ENCODE measurements around the gene CCDC34.
"Not testable (repeated sequence)": the region's sequence is repeated elsewhere in the genome, so short reads cannot be mapped to it uniquely, and the experiment has no call there.

The CCDC34 gene

DNA sequence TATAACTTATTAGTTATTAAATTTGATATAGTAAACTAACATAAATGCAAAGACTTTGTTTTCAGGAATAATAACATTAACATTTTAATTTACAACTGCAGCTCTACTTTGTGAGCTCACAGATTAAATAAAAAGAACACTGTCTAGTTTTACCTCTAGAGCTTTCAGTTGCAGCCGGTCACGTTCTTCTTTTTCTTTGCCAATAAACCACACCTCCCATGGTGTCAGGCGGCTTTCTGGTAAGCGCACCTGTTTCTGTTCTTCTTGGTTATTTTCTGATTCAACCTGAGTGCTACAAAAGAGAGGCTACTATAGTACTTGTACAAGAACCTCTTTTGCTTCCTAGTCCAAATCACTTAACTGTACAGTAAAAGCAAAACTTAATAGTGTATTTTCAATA is 5.8 kb downstream of the CCDC34 start:
- no peak overlapping the region for H3K4me3 Mint-ChIP-seq
- H3K4me1 Mint-ChIP-seq = peaks cover 4% of the 10 kb centered on the region
- H3K9me3 Mint-ChIP-seq = no peaks in the 10 kb centered on the region
- no peak for ATAC-seq
- no peaks in the 10 kb centered on the region for H3K36me3 Mint-ChIP-seq
- H3K27me3 Mint-ChIP-seq = no peaks in the 10 kb centered on the region
- H3K27ac Mint-ChIP-seq = no peak overlapping the region

DNA sequence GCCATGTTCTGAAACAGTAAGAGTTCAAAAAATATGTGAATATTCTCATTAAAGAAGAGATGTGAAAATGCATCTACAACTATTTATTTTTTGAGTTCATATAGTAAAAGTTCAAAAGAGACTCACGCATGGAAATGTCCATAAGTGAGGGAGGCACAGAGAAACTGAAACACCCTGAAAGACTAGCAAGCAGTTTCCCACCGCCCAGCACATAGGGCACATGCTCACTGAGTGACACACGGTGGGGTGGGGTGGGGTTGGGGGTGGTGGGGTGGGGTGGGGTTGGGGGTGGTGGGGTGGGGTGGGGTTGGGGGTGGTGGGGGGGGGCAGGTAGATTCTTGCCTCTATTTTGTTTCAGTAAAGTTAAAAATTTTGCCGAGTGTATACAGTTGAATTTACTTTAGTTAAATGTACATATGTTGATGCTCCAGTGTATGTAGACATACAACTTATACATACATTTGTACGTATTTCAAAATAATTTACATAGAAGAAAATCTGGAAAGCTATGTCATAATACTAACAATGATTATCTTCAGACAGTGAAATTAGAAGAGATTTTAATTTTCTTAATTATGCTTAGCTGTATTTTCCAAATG is 6.3 kb downstream of the CCDC34 start:
- H3K9me3 Mint-ChIP-seq = no peaks in the 10 kb centered on the region
- H3K36me3 Mint-ChIP-seq = no peaks in the 10 kb centered on the region
- ATAC-seq = no peak
- H3K27me3 Mint-ChIP-seq = no peaks in the 10 kb centered on the region
- H3K27ac Mint-ChIP-seq = no peak overlapping the region
- no peak overlapping the region for H3K4me3 Mint-ChIP-seq
- no peaks in the 10 kb centered on the region for H3K4me1 Mint-ChIP-seq

DNA sequence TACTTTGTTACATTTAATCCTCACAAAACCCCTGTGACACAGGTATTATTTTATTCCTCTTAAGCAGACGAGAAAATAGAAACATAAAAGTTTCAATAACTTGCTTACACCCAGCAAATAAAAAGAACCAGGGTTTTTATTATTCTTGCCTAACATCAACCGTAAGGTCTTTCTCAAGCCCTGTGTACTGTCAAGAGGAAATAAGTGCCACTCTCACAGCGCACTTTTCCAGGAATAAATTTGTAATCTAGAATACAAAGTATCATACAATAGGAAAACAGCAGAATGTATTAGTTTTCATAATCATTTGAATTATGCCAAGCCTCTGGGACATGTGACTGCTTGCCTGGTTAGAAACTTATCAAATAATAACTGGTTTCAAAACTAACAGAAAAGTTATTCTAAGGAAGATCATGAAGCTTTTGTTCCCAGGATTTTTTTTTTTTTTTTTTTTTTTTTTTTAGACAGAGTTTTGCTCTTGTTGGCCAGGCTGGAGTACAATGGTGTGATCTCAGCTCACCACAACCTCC is 7.4 kb downstream of the CCDC34 start:
- no peaks in the 10 kb centered on the region for H3K4me1 Mint-ChIP-seq
- no peaks in the 10 kb centered on the region for H3K36me3 Mint-ChIP-seq
- no peak overlapping the region for H3K4me3 Mint-ChIP-seq
- H3K9me3 Mint-ChIP-seq = no peaks in the 10 kb centered on the region
- H3K27ac Mint-ChIP-seq = no peak overlapping the region
- H3K27me3 Mint-ChIP-seq = no peaks in the 10 kb centered on the region
- ATAC-seq = no peak

DNA sequence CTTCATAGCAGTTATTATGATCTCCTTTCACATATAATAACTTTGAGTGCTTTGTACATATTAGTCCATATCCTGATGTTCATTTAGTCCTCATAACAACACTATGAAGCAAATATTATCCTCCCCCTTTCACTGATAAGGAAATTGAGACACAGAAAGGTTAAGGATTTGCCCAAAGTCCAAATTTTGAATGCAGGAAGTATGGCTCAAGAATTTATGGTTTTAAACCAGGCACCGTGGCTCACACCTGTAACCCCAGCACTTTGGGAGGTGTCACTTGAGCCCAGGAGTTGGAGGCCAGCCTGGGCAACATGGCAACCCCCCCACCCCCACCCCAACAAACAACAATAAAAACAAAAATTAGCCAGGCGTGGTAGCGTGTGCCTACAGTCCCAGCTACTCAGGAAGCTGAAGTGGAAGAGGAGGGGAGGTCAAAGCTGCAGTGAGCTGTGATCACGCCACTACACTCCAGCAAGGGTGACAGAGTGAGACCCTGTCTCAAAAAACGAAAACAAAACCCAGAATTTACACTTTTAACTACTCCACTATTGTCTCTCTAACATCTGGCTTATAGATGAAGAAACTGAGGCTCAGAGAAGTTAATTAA is 8.6 kb downstream of the CCDC34 start:
- no peak for ATAC-seq
- peaks cover 7% of the 10 kb centered on the region for H3K36me3 Mint-ChIP-seq
- H3K27ac Mint-ChIP-seq = no peak overlapping the region
- no peaks in the 10 kb centered on the region for H3K27me3 Mint-ChIP-seq
- no peaks in the 10 kb centered on the region for H3K4me1 Mint-ChIP-seq
- H3K9me3 Mint-ChIP-seq = no peaks in the 10 kb centered on the region
- H3K4me3 Mint-ChIP-seq = no peak overlapping the region

DNA sequence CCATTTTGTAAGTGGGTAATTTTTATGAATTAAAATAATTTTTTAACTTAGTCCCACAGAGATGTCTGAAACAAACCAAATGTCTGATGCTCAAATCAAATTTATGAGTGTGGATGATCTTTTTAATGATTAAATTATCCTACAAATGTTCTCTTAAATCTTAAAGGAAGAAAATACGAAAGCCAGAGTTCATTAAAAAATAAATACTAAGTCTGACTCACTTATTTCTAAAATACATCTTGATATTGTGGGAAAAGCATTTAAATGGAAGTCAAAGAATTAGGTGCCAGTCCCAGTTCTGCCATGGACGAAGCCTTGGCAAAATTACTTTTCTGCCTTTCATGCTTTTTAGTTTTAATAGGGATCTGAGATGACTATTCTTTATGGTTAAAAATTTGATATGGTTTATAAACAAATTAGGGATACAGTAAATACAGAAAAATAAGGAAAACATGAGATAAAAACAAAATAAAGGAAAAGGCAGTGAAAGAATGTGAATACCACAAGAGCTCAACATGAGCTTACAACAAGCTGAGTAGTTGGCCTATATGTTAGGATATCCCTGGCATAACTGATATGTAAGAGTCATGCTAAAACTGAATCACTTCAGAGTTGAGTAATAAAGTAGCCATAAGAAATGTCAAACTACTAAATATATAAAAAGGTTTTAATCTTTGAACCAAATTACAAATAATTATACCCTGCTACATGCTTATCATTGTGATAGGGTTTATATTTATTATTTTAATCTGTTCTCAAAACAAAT is 9.2 kb downstream of the CCDC34 start:
- no peak for ATAC-seq
- H3K27ac Mint-ChIP-seq = no peak overlapping the region
- no peaks in the 10 kb centered on the region for H3K9me3 Mint-ChIP-seq
- peaks cover 7% of the 10 kb centered on the region for H3K36me3 Mint-ChIP-seq
- no peaks in the 10 kb centered on the region for H3K4me1 Mint-ChIP-seq
- H3K4me3 Mint-ChIP-seq = no peak overlapping the region
- H3K27me3 Mint-ChIP-seq = no peaks in the 10 kb centered on the region

DNA sequence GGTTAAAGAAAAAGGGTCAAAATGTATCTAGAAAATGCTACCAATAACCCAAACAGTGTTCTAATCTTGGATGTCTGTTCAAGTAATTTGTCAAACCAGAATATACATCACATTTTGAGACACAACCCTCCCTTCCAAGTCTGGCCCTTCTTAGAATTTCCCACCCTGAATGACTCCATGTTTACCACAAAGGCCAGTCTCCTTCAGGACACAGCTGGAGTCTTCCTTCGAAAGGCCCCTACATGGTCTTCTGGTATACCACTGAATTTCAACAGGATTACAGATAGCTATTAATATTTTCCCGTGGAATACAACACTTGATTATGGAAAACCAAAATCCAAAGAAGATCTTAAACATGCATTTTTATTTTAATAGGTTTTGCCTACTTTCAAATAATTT is 10.2 kb downstream of the CCDC34 start:
- no peaks in the 10 kb centered on the region for H3K9me3 Mint-ChIP-seq
- no peak for ATAC-seq
- no peaks in the 10 kb centered on the region for H3K4me1 Mint-ChIP-seq
- H3K4me3 Mint-ChIP-seq = no peak overlapping the region
- H3K36me3 Mint-ChIP-seq = peaks cover 13% of the 10 kb centered on the region
- no peaks in the 10 kb centered on the region for H3K27me3 Mint-ChIP-seq
- H3K27ac Mint-ChIP-seq = no peak overlapping the region

DNA sequence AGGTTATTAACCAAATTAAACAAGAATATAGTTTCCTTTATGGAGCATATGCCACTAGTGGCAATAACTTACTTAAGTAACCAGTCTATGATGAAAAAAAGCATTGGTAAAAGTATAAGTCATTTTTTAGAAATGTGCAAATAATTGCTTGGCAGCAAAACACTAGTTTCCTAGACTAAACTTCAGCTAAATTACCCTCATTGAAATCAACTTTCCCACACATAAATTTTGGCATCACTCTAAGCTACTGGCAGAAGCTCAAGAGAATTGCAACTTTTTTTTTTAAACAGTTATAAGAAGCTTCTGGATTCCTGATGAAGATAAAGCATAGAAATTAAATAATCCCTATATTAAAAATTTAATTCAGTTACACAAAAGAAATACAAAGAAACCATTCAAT is 12.5 kb downstream of the CCDC34 start:
- no peak overlapping the region for H3K4me3 Mint-ChIP-seq
- no peaks in the 10 kb centered on the region for H3K9me3 Mint-ChIP-seq
- H3K4me1 Mint-ChIP-seq = no peaks in the 10 kb centered on the region
- H3K27ac Mint-ChIP-seq = no peak overlapping the region
- ATAC-seq = no peak
- H3K36me3 Mint-ChIP-seq = peaks cover 31% of the 10 kb centered on the region
- no peaks in the 10 kb centered on the region for H3K27me3 Mint-ChIP-seq

DNA sequence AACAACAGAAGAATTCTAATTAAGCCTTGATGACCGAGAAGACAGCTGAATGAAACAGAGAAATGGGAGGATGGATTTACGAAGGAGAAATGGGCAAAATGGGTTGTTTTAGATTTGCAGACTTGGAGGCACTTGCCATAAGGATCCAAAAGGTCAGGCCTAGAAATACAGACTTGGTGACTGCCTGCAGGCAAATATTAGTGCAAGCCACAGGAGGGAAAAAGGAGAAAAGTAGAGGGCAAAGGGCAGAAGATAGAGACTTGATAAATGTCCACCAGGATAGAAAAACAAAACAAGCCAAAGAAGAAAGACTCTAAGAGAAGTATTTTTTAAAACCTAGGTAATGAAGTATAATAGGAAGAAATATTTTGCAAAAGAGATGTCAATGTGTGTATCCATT is 13.1 kb downstream of the CCDC34 start:
- H3K36me3 Mint-ChIP-seq = peaks cover 31% of the 10 kb centered on the region
- ATAC-seq = no peak
- no peak overlapping the region for H3K27ac Mint-ChIP-seq

DNA sequence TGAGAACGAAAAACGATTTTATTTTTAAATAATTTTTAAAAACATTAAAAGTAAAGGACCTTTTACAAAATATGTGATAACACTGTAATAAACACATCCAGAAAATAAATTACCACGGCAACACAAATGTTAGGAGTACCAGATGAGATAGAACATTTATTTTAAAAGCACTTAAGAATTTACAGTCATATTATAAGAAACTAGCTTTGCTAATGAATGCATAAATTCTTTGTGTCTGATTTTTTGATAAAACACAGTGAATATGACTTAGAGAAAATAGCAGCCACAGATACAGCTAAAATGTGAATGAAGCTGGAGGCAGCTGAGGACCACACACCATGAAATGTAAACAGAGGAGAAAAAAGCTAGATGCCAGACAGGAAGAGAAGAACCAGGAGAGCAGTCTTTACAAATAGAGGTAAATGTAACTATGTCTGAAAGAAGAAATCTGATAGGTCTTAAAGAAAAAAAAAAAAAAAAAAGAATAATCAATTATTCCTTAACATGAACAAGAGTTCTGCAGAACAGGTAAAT is 14.6 kb downstream of the CCDC34 start:
- H3K4me3 Mint-ChIP-seq = no peak overlapping the region
- H3K36me3 Mint-ChIP-seq = peaks cover 31% of the 10 kb centered on the region
- no peaks in the 10 kb centered on the region for H3K9me3 Mint-ChIP-seq
- no peak for ATAC-seq
- H3K27me3 Mint-ChIP-seq = no peaks in the 10 kb centered on the region
- H3K4me1 Mint-ChIP-seq = no peaks in the 10 kb centered on the region
- H3K27ac Mint-ChIP-seq = no peak overlapping the region

More for the DNA sequence above, 13.1 kb downstream of the CCDC34 start:
- no peaks in the 10 kb centered on the region for H3K27me3 Mint-ChIP-seq
- no peaks in the 10 kb centered on the region for H3K4me1 Mint-ChIP-seq
- no peaks in the 10 kb centered on the region for H3K9me3 Mint-ChIP-seq
- no peak overlapping the region for H3K4me3 Mint-ChIP-seq

DNA sequence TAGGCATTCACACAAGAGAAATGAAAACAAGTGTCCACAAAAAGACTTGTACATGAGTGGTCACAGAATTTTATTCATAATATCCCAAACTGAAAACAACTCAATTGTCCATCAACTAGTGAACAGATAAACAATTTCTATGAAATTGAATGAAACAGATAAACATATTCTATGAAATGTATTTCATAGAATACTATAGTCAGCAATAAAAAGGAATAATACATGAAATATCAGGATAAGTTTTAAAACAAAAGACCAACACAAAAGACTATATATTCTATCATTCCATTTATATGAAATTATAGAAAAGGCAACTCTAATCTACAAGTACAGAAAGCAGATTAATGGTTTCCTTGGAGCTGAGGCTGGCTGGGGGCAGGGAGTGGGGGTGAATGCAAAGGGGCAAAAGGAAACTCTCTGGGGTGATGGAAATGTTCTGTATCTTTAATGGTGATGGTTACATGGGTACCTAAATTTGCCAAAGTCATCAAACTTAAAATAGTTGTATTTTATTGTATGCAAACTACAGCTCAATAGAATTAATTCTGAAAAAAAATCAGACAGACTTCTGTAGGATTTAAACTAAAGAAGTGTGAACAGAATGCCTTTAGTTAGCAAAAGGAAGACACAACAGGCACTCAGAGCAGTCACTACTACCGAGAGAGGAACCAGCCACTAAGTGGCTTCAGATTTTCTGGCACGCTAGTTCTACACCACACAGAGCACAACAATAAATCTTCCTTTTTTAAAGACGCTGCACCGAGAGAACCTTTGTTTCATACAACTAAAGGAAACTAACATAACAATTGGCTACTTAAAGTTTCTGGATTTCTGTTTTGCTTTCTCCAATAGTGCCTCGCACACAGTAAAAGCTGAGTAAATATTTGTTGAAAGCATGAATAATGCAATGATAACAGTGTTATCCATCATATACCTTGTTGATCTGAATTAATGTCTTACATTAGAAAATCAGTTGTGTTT is 15.4 kb downstream of the CCDC34 start:
- no peaks in the 10 kb centered on the region for H3K4me1 Mint-ChIP-seq
- H3K27me3 Mint-ChIP-seq = no peaks in the 10 kb centered on the region
- H3K9me3 Mint-ChIP-seq = no peaks in the 10 kb centered on the region

DNA sequence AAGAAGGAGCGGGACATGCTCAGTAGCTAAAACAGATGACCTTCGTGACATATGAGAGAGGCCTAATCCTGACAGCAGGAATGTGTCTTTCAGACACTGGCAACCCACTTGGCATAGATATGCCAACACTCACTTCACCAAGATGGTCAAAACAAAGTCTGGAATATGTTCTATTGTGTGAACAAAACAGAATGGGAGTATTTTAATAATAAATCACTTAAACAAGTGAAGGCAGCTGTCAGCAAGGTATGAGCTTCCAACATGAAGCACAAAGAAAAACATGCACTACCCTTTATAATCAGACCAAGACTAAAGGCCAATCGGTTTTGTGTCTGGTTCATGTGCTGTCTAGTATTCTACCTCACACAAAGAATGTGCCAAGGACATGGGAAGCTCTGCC is 23.1 kb downstream of the CCDC34 start:
- Mint-ChIP-seq H3K27me3 (no peaks in the 10 kb centered on the region), H3K4me1 (no peaks in the 10 kb centered on the region)
- ATAC-seq = no peak

More for the DNA sequence above, 15.4 kb downstream of the CCDC34 start:
- no peak overlapping the region for H3K27ac Mint-ChIP-seq
- no peak for ATAC-seq
- H3K4me3 Mint-ChIP-seq = no peak overlapping the region
- H3K36me3 Mint-ChIP-seq = peaks cover 31% of the 10 kb centered on the region

DNA sequence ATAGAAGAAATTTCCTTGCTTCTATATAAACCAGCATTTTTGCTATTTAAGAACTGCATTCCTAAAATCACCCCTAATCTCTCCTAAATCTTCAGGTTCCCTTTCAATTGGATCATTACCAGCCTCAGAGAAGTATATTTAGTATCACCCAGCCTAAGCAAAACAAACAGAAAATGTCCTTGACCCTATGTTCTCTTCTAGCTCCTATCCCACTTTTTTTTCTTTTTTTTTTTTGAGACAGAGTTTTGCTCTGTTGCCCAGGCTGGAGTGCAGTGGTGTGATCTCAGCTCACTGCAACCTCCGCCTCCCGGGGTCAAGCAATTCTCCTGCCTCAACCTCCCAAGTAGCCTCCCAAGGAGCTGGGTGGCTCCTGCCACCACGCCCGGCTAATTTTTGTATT is 28.3 kb downstream of the CCDC34 start:
- not testable (repeated sequence) for H3K27ac Mint-ChIP-seq, H3K27me3 Mint-ChIP-seq

More for the DNA sequence above, 23.1 kb downstream of the CCDC34 start:
- Mint-ChIP-seq H3K9me3 (no peaks in the 10 kb centered on the region), H3K27ac (no peak overlapping the region), H3K36me3 (peaks cover 7% of the 10 kb centered on the region), H3K4me3 (no peak overlapping the region)

DNA sequence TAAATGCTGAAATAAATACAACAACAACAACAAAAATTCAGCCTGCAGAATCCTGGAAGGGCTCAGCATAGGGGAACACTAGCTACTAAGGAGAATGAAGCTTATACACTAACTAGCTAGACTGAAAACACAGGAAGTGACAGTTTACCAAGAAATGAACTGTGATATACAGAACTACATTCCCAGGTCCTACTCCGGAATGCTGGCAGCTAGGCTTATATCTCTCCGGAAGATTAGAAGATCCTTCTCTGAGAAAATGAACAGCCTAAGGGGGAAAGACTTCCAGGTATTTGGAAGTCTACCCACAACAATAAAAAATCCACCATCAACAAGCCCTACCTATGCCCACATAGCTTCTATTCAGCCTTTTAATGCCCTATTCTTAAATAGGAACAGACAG is 31.0 kb downstream of the CCDC34 start:
- H3K4me1 Mint-ChIP-seq = no peaks in the 10 kb centered on the region
- H3K27me3 Mint-ChIP-seq = no peaks in the 10 kb centered on the region
- peaks cover 19% of the 10 kb centered on the region for H3K36me3 Mint-ChIP-seq
- no peak overlapping the region for H3K4me3 Mint-ChIP-seq
- ATAC-seq = no peak
- H3K9me3 Mint-ChIP-seq = no peaks in the 10 kb centered on the region
- no peak overlapping the region for H3K27ac Mint-ChIP-seq

More for the DNA sequence above, 28.3 kb downstream of the CCDC34 start:
- peaks cover 17% of the 10 kb centered on the region for H3K36me3 Mint-ChIP-seq
- H3K4me1 Mint-ChIP-seq, H3K9me3 Mint-ChIP-seq, H3K4me3 Mint-ChIP-seq, ATAC-seq: not testable (repeated sequence)

DNA sequence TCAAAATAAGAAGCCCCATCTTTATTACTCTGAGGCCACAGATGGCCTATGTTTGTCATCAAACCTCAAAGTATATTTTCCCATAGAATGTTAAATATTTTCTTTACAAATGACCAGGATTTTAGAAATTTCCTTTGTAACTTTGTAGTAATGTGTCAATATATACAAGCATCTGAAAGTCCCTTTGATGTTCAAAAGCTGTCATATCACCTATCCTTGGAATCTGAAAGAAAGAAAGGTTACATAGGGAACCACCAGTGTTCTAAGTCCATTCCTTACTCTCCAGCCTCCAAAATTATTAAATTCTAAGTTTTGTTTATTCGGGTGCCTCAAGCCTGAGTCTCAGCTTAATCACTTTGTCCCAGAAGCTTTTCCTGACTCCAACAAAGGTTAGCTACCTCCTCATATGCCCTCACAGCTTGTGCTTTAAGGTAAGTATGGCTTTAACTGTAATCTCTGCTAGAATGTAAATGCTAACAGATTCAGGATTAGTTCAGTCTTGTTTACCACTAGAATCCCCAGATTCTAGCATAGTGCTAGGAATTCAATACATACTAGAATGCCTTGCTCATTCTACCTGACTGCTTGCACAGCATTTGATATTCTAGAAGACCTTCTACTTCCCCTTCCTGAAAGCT is 32.3 kb downstream of the CCDC34 start:
- Mint-ChIP-seq H3K36me3 (peaks cover 15% of the 10 kb centered on the region), H3K27ac (no peak overlapping the region), H3K4me1 (no peaks in the 10 kb centered on the region), H3K9me3 (peaks cover 3% of the 10 kb centered on the region), H3K27me3 (no peaks in the 10 kb centered on the region), H3K4me3 (no peak overlapping the region)
- ATAC-seq = no peak
